GM12891 (cell line): Measurements from ENCODE around the gene E2F2.
"Not testable (repeated sequence)": the region's sequence is repeated elsewhere in the genome, so short reads cannot be mapped to it uniquely, and the experiment has no call there.

Source experiments
- POLR2AphosphoS5 ChIP-seq: IDR thresholded peaks from 2 replicates; pipeline ENCODE4 v1.6.1; 2011; ENCODE audit warnings: low read depth, low read length, control low read depth
- SPI1 ChIP-seq: IDR thresholded peaks from 2 replicates; pipeline ENCODE4 v1.6.1; 2011; ENCODE audit warnings: low read depth, low read length, control low read depth
- TAF1 ChIP-seq: IDR thresholded peaks from 2 replicates; pipeline ENCODE4 v1.6.1; 2011; ENCODE audit warnings: low read depth, low read length, control low read depth

GRCh38 chr1:23492776-23493175 lies 38.3 kb downstream of the E2F2 start:
- not testable (repeated sequence) for TF ChIP-seq POLR2AphosphoS5, SPI1, TAF1
